A549 (cell line): ENCODE data around the gene FAM181A.

Source experiments
- CEBPB ChIP-seq, 2 experiments: fragments of >200 bp in 1 of 2; sonication (Bioruptor Twin) in 1 of 2; formaldehyde crosslinking in 1 of 2; IDR thresholded peaks; 2 replicates each; pipeline ENCODE4 v1.6.1; 2012 to 2016
- CTCF ChIP-seq: fragments of >200 bp; sonication (Bioruptor Twin); formaldehyde crosslinking; IDR thresholded peaks from 3 replicates; pipeline ENCODE4 v1.5.1; 2016
- ESRRA ChIP-seq: fragments of 150-350 bp; IDR thresholded peaks from 2 replicates; pipeline ENCODE4 v1.6.1; 2014; ENCODE audit warnings: mild to moderate bottlenecking, low read length, borderline replicate concordance
- JUNB ChIP-seq: fragments of >200 bp; sonication (Bioruptor Twin); formaldehyde crosslinking; IDR thresholded peaks from 2 replicates; pipeline ENCODE4 v1.6.1; 2016
- KDM5A ChIP-seq: fragments of 200-600 bp; sonication (generic); IDR thresholded peaks from 2 replicates; pipeline ENCODE4 v1.6.1; 2016; ENCODE audit warnings: antibody characterized with exemption, mild to moderate bottlenecking
- MAX ChIP-seq: IDR thresholded peaks from 2 replicates; pipeline ENCODE4 v1.6.1; 2012
- TFCP2L1 ChIP-seq: fragments of 250-450 bp; sonication (Bioruptor Pico); IDR thresholded peaks from 2 replicates; pipeline ENCODE4 v1.5.0; 2021; ENCODE audit warnings: mild to moderate bottlenecking
- ZFP36 ChIP-seq: fragments of 450-650 bp; IDR thresholded peaks from 2 replicates; pipeline ENCODE4 v1.6.1; 2014; ENCODE audit warnings: borderline replicate concordance; ENCODE audit not compliant: partially characterized antibody
- TF ChIP-seq, protein P1 (sequence below): IDR thresholded peaks from 2 replicates; pipeline ENCODE4 v1.6.1; 2012; ENCODE audit warnings: low read depth, borderline replicate concordance
- TF ChIP-seq, protein P2 (sequence below): fragments of 200-600 bp; sonication (generic); IDR thresholded peaks from 2 replicates; pipeline ENCODE4 v1.6.1; 2016; ENCODE audit warnings: antibody characterized with exemption, mild to moderate bottlenecking, moderate library complexity
- TF ChIP-seq, protein P3 (sequence below): fragments of 450-650 bp; IDR thresholded peaks from 2 replicates; pipeline ENCODE4 v1.6.1; 2014; ENCODE audit warnings: antibody characterized with exemption

- TF ChIP-seq MAX = no peak
- TF ChIP-seq CTCF = no peak
- TF ChIP-seq, protein P1, sequence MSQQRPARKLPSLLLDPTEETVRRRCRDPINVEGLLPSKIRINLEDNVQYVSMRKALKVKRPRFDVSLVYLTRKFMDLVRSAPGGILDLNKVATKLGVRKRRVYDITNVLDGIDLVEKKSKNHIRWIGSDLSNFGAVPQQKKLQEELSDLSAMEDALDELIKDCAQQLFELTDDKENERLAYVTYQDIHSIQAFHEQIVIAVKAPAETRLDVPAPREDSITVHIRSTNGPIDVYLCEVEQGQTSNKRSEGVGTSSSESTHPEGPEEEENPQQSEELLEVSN = no peak
- TF ChIP-seq TFCP2L1 (CRISPR knock-in tag) = no peak
- TF ChIP-seq, protein P2, sequence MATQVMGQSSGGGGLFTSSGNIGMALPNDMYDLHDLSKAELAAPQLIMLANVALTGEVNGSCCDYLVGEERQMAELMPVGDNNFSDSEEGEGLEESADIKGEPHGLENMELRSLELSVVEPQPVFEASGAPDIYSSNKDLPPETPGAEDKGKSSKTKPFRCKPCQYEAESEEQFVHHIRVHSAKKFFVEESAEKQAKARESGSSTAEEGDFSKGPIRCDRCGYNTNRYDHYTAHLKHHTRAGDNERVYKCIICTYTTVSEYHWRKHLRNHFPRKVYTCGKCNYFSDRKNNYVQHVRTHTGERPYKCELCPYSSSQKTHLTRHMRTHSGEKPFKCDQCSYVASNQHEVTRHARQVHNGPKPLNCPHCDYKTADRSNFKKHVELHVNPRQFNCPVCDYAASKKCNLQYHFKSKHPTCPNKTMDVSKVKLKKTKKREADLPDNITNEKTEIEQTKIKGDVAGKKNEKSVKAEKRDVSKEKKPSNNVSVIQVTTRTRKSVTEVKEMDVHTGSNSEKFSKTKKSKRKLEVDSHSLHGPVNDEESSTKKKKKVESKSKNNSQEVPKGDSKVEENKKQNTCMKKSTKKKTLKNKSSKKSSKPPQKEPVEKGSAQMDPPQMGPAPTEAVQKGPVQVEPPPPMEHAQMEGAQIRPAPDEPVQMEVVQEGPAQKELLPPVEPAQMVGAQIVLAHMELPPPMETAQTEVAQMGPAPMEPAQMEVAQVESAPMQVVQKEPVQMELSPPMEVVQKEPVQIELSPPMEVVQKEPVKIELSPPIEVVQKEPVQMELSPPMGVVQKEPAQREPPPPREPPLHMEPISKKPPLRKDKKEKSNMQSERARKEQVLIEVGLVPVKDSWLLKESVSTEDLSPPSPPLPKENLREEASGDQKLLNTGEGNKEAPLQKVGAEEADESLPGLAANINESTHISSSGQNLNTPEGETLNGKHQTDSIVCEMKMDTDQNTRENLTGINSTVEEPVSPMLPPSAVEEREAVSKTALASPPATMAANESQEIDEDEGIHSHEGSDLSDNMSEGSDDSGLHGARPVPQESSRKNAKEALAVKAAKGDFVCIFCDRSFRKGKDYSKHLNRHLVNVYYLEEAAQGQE = no peak
- TF ChIP-seq ZFP36 = no peak
- TF ChIP-seq, protein P3, sequence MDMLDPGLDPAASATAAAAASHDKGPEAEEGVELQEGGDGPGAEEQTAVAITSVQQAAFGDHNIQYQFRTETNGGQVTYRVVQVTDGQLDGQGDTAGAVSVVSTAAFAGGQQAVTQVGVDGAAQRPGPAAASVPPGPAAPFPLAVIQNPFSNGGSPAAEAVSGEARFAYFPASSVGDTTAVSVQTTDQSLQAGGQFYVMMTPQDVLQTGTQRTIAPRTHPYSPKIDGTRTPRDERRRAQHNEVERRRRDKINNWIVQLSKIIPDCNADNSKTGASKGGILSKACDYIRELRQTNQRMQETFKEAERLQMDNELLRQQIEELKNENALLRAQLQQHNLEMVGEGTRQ = no peak
- TF ChIP-seq ESRRA = no peak
- TF ChIP-seq CEBPB (IDR thresholded peaks at IDR 0.05) = no peak
- no peak for TF ChIP-seq KDM5A
- no peak for TF ChIP-seq JUNB
These were observed 14.4 kb upstream of the FAM181A start for GRCh38 chr14:93912782-93913181.
